GM19328 (cell line): ENCODE measurements around the gene ASB2.

ENCODE experiments used
- ATAC-seq: cut with Tn5 transposase; IDR thresholded peaks from one replicate; pipeline ENCODE4 v1.9.1; 2021; ENCODE audit warnings: mild to moderate bottlenecking, moderate library complexity; ENCODE audit not compliant: unreplicated experiment

ASB2 gene

DNA sequence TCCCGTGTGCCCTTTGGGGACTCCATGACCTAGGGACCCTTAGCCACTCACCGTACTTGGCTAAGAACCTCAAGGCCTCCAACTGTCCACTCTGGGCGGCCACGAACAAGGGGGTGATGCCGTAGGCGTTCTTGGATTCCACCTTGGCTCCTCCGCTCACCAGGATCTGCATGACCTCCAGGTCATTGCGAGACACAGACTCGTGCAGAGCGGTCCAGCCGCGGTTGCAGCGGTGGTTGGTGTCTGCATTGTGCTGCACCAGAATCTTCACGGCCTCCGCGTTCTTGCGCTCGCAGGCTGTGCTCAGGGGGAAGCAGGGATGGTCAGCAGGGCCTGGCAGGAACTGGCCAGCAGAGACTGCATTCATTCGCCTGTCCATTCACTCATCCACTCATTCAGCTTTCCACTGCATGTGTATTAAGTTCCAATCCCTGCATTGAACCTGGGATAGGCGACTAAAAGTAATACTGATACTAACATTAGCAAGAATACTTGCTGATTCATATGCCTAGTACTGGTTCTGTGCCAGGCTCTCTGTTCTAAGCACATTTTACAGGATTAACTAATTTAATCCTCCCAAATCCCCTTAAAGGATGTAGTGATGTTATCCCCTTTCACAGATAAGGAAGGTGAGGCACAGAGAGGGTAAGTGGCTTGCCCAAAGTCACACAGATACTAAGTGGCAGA, 25.3 kb downstream of the ASB2 start:
- ATAC-seq = no peak

DNA sequence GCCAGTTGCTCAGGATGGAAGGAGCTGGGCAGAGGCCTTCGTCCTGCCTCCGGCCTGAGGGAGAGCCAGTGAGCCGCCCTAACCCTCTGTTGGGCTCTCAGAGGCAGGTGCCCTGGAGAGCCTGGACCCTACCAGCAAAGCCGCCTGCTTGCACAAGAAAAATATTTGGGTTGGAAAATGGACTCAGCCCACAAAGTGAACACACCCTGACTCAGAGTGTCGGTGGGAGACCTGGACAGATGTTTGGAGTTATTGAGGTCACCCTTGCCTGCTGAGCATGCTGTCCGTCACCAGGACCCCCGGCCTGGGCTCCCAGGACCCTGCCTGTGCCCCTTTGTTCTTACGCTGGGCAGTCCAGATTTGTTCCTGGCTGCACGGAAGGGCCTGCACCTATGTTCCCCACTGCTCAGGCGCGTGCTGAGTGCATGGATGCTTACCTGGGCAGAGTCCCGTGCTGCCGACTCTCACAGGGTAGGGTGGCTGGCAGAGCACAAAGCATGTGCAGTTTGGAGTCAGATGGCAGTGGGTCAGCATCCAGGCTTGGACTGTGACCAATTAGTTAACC, 26.8 kb downstream of the ASB2 start:
- ATAC-seq = no peak

DNA sequence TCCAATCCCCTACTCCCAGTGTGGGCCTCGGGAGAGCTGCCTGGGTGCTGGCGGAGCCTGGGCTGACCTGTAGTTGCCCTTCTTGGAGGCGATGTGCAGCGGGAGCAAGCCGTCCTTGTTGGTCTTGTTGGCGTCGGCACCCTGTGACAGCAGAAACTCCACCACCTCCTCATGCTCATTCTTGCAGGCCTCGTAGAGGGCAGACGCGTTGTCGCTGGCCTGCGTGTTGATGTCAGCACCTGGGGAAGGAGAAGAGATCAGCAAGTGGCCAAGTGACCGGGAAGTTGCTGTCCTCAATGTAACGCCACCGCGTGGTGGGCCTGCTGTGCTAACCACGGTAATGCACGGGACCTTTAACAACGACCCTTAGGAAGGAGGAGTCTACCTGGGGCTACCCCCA, 29.1 kb downstream of the ASB2 start:
- ATAC-seq = no peak

DNA sequence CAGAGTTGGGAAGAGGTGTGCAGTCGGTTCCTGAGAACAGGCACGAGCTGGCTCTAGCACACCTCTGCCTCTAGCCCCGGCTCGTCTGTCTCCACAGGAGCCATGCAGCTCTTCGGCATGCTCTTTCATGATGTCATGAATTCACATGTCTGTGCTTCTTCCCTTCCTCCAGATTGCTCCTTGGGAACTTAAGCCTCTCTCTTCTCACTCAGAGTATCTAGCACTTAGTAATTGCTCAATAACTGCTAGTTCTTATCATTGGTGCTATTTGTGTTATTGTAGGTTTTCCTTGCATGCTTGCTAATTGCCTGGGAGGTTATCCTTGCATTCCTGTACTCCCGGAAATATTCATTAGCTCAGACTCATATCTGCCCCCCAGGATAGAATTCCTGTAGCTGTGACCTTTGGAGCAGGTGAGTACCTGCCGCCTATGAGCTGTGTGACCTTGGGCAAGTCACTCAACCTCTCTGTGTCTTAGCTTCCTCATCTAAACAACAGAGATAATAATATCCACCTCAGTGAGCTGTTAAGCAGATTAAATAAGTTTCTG, 29.8 kb downstream of the ASB2 start:
- ATAC-seq = no peak

DNA sequence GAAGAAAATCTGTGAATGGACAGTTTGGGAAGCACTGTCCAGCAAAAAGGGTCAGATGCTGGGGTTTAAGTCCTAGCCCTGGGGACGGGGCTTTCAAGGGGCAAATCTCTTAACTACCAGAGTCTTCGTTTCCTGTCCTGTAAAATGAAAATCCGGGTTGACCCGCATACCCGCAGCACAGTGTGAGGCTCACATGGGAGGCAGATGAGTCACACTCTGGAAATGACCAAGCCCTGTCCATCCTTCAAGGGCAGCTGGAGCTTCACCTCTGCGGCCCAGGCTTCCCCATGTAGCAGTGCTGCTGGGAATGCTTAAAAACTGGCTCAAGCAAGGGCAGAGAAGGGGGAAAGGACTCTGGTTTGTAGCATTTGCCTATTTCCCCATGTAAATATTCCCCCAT, 30.3 kb downstream of the ASB2 start:
- no peak for ATAC-seq

DNA sequence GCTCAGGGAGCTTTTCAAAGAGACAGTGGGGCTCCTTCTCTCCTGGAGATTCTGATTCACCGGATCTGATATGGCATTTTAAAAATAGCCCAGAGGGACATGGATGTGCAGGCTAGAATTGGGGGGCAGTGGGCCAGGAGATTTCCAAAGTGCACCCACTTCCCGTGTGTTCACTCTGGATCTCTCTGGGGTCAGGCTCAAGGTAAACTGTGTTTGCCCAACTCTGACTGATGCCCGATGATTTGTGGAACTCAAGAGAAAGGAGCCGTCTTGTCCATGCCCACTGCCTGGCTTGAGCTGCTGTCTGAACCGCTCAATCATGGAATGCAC, 31.3 kb downstream of the ASB2 start:
- no peak for ATAC-seq

DNA sequence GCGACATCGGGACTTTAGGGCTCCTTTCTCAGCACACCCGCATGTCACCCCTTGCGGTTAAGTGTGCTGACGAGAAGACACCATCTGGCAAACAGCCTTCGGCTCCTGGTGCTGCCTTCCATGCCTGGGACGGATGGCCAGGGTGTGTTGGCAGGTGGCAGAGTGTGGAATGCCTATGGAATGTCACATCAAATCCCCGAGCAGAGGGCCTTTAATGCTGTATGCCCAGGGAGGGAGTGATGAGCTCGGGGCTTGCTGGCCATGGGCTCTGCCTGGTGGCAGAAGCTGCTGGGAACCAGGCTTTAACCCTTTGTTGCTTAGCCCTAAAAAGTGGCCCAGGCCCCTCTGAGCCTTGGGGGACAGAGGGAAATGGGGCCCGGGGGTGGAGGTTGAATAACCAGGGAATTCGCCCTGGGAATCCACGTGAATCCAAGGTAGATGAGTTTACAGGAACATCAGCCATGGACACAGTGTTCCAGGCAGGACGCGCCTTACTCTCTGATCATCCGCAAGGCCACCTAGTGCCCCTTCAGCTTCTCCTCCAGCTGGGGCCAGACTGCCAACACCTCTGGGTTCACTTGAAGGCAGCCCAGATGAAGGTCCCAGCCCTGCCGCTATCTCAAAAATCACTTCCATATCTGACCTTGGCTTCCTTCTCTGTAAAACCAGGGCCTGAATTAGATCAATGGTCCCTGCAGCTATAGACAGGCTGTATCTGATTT, 31.9 kb downstream of the ASB2 start:
- no peak for ATAC-seq

DNA sequence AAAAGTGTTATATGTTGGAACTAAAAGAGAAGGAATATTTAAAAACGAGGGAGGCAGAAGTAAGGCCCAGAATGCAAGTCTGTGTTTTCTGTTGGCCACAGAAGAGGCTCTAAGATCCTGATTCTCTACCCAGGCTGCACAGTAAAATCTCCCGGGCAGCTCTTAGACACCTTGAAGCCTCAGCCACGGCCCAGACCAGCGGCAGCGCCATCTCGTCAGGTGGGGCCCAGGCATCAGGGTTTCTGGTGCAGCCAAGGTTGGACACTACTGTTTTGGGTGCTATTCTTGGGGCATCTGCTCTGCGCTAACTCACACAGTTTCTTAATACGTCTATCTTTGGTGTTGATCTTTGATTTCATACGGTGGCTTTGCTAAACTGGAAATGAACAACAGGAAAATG, 32.4 kb downstream of the ASB2 start:
- no peak for ATAC-seq

DNA sequence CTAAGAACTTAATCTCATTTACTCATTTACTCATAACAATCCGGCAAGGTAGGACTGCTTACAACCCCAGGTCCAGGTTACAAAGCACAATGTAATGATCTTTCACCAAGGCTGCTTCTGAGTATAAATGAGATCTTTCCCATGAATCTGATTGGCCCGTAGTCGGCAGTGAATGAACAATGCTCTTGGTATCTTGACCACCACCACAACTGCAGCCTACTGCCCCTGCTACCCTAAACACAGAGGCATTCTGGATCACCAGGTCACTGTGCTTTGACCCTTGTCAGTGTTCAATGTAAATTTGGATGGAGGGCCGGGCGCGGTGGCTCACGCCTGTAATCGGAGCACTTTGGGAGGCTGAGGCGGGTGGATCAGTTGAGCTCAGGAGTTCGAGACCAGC, 33.3 kb downstream of the ASB2 start:
- no peak for ATAC-seq

DNA sequence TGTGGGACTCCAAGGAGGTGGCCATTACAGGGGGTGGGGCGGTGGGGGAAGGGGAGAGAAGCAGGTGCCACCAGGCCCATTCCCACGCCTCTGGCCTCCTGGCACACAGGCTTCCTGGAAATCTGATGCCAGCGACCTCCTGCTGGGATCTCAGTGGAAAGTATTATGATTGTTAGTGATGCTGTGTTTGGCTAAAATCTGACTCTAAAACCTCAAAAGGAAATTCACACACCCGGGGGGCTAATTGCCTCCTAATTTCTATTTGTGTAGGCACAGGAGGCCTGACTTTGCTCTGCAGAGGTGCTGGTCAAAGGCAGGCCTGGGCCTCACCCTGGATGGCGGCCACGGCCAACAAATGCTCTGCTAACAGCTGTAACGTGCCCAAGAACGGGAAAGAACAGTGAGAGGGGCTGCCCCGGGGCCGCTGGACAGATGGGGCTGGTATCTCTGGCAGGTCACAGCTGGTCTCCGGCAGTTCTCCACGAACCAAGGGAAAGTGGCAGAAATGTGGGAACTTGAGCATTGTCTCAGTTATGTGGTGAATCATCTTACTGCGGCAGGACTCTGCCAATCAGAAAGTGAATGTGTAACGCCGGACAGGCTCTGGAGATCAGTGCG, 35.0 kb downstream of the ASB2 start:
- ATAC-seq = no peak

DNA sequence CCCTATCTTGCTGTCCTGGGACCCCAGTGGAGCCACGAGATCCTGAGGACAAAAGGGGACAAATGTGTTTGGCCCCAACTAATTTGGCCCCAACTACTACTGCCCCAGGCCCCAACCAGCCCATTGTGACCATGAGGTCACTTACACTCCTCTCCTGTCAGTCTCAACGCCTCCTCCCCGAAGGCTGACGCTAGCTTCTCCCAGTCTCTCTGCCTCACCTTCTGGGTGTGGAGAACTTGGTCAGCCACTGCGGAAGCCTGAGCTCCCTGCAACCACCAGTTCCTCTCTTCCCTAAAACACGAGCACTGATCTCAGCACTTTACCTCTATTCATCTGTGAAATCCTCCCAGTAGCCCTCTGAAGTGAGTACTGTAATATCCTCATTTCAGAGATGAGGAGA, 35.9 kb downstream of the ASB2 start:
- ATAC-seq = no peak

DNA sequence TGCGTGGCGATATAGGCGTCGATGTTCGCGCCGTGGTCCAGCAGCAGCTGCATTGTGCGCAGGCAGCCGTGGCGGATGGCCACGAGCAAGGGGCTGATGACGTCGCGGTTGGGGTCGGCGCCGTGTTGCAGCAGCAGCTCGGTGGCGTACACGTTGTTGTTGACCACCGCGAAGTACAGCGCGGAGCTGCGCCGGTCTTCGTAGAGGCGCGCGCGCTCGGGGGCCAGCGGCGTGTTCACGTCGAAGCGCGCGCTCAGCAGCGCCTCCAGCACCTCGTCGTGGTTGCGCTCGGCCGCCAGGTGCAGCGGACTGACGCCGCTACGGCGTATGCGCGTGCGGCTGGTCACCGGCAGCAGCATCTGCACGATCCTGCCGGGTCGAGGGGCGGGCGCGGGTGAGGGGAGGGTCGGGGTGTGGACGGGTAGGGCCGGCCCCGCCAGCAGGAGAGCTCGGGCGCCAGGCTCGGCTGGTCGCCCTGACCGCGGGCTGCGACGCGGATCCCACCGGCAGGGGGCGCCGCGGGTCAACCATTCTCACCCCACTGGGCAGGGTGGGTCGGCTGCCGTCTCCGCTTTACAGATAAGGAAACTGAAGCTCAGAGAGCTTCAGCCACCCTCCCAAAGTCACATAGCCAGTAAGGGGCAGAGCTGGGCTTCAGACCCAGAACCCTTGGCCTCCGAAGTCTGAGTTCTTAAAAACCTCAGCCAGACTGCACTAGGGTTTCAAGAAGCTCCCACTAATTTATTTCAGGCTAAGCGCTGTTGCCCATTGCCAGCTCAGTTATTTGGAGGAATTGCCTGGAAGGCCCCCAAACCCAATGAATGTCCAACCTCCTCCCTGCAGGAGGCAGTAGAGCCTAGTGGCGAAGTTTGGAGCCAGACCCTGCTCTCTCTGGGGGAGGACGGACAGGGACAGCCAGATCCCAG, 36.8 kb downstream of the ASB2 start:
- peak; percentile 89 for ATAC-seq

DNA sequence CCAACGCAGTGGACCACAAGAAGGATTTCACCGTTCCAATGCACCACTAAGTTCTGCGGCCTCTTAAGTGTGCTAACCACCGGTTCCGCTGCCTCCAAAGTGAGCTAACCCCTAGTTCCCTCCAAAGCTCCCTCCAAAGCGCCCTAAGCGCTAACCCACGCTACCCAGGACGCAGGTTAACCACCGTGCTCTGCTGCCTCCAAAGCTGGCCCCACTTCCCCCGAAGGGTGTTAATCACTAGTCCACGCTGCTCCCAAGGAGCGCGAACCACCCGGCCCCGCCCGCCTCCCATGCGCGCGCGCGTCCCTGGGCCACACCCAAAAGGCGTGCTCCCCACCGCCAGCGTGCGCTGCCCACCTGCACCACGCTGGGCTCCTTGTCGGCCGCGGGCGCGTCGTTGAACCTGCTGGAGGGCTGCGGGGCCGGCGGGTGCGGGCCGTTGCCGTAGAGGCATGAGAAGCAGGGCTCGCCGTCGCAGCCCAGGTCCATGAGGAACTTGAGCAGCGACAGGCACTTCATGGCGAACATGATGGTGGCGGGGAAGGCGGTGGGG, 37.5 kb downstream of the ASB2 start:
- no peak for ATAC-seq

DNA sequence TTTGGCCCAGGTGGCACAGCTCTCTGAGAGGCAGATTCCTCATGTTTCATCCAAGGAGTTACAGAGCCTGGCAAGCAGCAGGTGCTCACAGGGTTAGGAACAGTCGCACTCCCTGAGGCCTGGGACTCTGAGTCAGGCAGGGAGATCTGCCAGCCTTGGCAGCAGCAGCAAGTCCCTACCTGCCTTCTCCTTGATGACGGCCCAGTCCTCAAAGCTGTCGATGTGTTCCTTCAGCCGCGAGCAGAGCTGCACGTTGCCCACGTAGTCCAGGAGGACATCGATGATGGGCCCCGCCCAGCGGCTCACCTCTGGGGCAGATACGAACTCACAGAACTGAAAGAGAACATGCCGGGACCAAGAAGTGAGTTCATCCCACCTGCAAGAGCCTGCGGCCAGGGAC, 38.9 kb downstream of the ASB2 start:
- ATAC-seq = no peak

DNA sequence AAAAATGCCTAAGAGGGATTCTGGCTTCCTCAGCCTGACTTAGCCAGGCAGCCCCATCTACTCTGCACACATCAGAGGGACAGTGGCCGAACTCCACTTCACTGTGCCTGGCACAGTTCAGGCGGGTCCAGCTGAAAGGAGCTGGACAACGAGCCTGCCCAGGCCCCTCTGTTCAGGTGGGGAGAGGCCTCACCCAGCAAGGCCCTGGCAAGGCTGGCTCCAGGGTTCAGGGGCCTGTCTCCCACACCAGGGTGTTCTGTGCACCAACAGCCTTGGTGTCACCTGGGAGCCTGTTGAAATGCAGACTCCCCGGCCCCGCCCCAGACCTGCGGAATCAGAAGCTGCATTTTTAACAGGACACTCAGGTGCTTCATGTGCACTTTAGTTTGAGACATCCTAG, 39.4 kb downstream of the ASB2 start:
- ATAC-seq = no peak

DNA sequence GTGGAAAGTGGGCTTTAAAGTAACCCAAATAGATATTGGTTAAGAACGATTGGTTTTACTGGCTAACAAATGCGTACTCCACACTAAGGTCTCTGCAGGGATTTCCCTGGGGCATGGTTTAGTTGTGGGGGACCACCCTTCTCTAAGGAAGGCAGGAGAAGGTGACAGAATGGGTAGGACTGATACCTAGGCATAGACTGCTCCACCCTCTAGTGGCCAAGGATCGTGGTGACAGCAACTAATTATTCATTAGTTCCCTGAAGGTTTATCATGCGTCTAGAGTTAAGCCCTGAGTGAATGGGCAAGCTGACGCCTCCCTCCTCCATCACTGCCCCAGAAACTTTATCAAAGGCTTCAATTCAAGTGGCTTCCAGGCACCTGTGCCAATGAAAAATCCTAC, 40.1 kb downstream of the ASB2 start:
- no peak for ATAC-seq

DNA sequence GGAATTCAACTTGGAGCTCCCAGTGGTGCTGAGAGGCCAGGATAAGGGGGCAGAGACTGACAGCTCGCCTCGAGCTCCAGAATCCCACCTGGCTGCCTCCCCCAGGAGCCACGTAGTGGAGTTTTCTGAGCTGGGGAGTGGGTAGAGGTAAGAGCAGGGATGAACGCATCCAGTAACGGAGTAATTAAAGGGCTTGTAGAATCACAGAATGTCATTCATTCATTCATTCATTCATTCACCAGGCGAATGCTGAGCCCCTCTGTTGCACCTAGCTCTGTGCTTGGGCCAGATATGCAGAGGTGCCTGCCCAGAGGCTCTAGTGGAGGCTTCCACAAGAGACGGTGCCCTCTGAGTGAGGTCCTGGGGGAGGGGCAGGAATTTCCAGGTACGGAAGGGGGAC, 41.2 kb downstream of the ASB2 start:
- no peak for ATAC-seq

DNA sequence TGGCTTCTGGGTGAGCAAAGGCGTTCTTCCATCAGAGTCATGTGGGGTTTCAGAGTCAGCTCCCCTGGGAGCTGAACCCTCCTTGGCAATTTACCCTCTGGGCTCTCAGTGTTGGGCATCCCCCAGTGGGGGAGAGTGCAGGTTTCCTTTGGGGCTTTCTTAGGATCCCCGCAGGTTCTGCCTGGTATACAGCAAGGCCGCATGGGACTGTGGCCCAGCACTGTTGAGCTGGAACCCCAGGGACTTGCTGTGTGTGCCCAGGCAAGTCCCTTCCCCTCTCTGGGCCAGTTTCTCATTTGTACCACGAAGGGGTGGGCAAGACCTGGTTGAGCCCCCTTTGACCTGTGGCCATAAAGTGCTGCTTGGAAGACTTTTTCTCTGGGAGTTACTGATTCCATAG, 43.7 kb downstream of the ASB2 start:
- no peak for ATAC-seq

DNA sequence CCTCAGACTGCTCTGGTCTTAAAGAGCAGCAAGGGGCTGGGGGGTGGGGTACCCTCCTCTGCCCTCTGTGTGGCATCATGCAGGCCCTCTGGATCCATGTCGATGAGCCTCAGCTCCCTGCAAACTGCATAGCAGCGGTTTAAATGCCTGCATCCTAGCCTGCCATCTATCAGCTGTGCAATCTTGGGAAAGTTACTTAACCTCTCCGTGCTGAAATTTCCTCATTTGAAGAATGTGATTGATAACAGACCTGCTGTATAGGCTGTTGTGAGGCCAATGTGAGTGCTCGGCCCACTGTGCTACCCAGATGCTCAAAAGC, 45.4 kb downstream of the ASB2 start:
- ATAC-seq = no peak

DNA sequence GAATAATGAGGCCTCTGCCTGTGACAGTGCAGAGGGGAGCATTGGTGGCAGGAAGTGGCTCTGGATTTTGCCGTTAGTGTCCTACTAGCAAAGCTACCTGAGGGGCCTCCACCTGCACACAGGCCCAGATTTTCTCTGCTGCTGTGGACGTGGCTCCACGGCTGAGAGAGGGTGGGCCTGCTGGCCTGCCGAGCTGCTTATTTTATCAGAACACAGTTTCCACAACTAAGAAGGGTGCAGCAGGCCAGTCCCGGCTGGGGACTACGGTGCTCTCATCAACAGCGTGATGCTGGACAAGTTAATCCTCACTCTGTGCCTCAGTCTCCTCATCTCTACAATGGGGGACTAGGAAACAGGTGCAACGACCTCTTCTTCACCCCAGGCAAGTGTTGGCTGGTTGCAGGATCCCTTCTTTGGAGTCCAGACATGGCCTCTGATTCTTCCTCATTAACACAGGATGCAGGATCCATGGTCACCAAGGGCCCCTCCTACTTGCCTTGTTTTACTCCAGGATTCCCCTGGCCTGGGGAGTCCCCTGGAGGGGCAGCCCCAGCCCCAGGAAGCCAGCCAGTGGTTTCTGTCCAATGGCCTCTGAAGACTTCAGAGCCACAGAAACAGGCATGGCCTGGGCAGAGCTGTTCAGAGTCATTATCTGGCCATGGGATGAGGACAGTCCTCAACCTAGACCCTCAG, 45.9 kb downstream of the ASB2 start:
- no peak for ATAC-seq
